ENCODE results near the gene DLG2.
"Not testable (repeated sequence)": the region's sequence is repeated elsewhere in the genome, so short reads cannot be mapped to it uniquely, and the experiment has no call there.

DLG2 gene

DNA sequence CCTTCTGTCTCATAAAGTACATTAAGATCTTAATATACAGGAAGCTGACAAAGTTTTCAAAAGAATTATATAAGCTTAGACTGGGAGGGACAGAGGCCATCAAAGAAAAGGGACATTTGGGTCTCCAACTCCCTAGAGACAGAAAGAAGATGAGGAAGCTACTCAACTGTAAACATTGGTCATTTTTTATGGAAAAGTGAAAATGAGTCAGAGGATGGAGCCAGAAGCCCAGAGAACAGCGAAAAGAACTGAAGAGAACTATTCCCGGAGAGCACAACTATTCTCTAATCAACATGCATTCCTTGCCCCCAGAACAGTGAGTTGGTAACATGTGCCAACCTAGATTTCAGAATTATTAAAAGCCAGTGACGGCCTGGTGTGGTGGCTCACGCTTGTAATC, 779.3 kb downstream of the DLG2 start:
- intact Hi-C loops (cut with micrococcal nuclease), result no loop called here

DNA sequence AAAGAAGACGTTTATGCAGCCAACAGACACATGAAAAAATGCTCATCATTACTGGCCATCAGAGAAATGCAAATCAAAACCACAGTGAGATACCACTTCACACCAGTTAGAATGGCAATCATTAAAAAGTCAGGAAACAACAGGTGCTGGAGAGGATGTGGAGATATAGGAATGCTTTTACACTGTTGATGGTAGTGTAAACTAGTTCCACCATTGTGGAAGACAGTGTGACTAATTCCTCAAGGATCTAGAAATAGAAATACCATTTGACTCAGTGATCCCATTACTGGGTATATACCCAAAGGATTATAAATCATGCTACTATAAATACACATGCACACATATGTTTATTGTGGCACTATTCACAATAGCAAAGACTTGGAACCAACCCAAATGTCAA, 786.9 kb downstream of the DLG2 start:
- H3K4me3 Mint-ChIP-seq; H3K27ac Mint-ChIP-seq; H3K27me3 Mint-ChIP-seq; H3K4me1 Mint-ChIP-seq (ENCODE audit: low read depth); H3K9me3 Mint-ChIP-seq; H3K36me3 Mint-ChIP-seq (ENCODE audit: low read depth); intact Hi-C loops (cut with micrococcal nuclease): not testable (repeated sequence)

More for the DNA sequence above, 779.3 kb downstream of the DLG2 start:
- Mint-ChIP-seq H3K4me3 (no peak overlapping the region), H3K36me3 (ENCODE audit: low read depth) (no peaks in the 10 kb centered on the region), H3K27ac (no peak overlapping the region), H3K27me3 (no peaks in the 10 kb centered on the region), H3K4me1 (ENCODE audit: low read depth) (no peaks in the 10 kb centered on the region), H3K9me3 (peaks cover 10% of the 10 kb centered on the region)

DNA sequence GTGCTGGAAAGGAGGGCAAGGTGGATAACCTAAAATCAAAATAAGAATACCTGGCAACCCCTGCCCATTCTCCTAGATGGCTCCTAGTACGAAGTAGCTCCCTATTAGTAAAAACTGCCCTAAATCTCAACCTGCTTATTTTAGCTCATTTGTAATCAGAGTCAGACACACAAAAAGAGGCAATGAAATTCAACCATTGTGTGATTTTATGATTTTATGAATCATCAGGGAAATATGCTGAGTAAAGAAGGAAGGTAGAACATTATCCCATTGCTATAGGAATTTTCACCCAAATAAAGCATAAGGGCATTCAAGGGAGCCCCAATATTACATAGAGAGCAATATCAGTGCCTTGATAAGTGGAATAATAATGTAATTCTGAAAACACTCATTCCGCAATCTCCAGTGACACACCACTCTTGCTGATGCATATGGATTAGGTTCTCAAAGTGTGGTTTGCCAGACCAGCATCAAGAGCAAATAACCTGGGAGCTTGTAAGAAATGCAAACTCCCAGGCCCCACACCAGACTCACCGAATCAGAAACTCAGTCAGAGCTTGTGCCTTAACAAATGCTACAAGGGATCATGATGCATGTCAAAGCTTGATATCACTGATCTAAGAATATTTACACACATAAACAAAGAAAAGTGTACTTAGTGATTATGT, 789.6 kb downstream of the DLG2 start:
- intact Hi-C loops (cut with micrococcal nuclease), result no loop called here

DNA sequence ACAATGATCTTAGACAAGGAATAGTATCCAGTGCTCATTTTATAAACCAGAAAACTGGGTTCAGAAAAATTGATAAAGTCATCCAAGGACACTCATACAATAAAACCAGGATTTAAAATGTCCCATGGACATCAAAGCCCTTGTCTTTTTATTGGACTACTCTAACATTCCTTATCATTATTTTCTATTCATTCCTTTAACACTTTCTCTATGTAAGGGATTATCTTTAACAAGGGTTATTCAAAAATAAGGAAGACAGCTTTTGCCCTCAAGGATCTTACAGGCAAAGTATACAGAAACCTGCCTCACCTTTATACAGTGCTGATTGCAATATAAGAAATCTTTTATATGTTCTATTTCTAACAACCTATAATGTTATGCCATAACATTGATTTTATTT, 790.8 kb downstream of the DLG2 start:
- H3K27ac Mint-ChIP-seq, result no peak overlapping the region
- H3K9me3 Mint-ChIP-seq, result no peaks in the 10 kb centered on the region
- H3K27me3 Mint-ChIP-seq, result no peaks in the 10 kb centered on the region
- H3K4me3 Mint-ChIP-seq, result no peak overlapping the region
- intact Hi-C loops (cut with micrococcal nuclease), result no loop called here
- H3K36me3 Mint-ChIP-seq (ENCODE audit: low read depth), result no peaks in the 10 kb centered on the region
- H3K4me1 Mint-ChIP-seq (ENCODE audit: low read depth), result no peaks in the 10 kb centered on the region

More for the DNA sequence above, 789.6 kb downstream of the DLG2 start:
- no peak overlapping the region for H3K4me3 Mint-ChIP-seq
- H3K36me3 Mint-ChIP-seq (ENCODE audit: low read depth), result no peaks in the 10 kb centered on the region
- H3K4me1 Mint-ChIP-seq (ENCODE audit: low read depth), result no peaks in the 10 kb centered on the region
- H3K27ac Mint-ChIP-seq, result no peak overlapping the region
- H3K9me3 Mint-ChIP-seq, result no peaks in the 10 kb centered on the region
- no peaks in the 10 kb centered on the region for H3K27me3 Mint-ChIP-seq

DNA sequence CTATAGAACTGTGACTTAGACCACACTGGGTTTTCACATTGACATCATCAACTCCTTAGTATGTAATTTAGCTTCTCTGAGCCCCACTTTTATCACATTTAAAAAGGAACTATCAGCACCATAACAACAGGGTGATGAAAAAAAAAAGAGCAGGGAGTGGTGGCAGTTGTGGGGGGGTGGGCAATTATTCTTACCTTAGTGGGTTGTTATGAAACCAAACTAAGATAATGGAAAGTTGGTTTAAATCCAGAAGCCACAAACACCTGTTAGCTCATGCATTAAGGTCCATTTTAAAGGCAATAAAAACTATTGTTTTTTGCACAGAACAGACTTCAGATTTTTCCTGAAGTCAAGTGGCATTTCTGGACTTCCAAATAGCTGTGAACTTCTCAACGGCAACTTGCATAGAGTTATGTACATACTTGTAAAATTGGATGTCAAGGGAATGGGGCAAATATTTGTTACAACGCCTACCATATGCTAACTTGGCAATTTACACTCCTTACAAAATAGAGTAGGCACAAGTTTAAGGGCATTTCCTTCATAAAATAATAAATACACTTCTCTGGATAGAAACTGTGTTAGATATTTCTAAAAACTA, 793.6 kb downstream of the DLG2 start:
- H3K27ac Mint-ChIP-seq, result no peak overlapping the region
- H3K4me1 Mint-ChIP-seq (ENCODE audit: low read depth), result no peaks in the 10 kb centered on the region
- no peak overlapping the region for H3K4me3 Mint-ChIP-seq
- no peaks in the 10 kb centered on the region for H3K27me3 Mint-ChIP-seq
- no peaks in the 10 kb centered on the region for H3K9me3 Mint-ChIP-seq
- no peaks in the 10 kb centered on the region for H3K36me3 Mint-ChIP-seq (ENCODE audit: low read depth)
- intact Hi-C loops (cut with micrococcal nuclease), result no loop called here

DNA sequence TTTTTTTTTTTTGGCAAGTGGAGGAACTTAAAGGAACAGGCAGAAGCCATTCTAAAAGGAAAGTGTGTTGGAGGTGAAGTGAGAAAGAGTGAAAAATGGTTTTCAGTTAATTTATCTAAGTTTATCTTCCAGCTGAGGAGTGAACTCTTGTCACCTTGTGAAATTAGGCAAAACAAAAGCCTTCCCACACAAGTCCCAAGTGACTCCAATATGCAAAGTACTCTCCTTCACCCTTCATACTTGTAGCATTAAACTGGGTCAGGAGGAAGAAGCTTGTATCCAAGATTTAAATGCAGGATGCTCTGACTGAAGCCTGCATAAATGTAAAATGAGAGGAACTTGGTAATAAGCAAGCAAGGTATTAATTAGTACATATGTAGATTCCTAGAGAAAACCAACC, 796.8 kb downstream of the DLG2 start:
- Mint-ChIP-seq H3K27me3 (no peaks in the 10 kb centered on the region), H3K4me3 (no peak overlapping the region), H3K27ac (no peak overlapping the region), H3K36me3 (ENCODE audit: low read depth) (no peaks in the 10 kb centered on the region), H3K9me3 (peaks cover 19% of the 10 kb centered on the region), H3K4me1 (ENCODE audit: low read depth) (no peaks in the 10 kb centered on the region)
- intact Hi-C loops (cut with micrococcal nuclease), result no loop called here

DNA sequence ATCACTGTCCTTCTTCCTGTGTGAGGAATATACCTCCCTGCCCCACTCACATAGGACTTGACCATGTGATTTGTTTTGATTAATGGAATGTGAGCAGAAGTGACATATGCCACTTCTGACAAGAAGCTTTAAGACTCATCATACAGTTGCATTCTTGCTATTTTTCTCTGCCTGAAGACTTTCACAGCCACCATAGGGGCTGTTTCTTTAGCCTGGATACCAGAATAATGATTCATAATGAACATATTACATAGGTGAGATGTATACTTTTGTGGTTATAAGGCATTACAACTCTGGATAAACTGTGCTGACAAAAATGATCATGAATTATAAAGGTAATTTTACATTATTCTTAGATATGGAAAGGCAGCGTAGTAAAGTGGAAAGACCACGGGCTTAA, 798.0 kb downstream of the DLG2 start:
- intact Hi-C loops (cut with micrococcal nuclease), result no loop called here
- H3K36me3 Mint-ChIP-seq (ENCODE audit: low read depth), result no peaks in the 10 kb centered on the region
- H3K4me3 Mint-ChIP-seq, result no peak overlapping the region
- H3K9me3 Mint-ChIP-seq, result peaks cover 19% of the 10 kb centered on the region
- no peaks in the 10 kb centered on the region for H3K27me3 Mint-ChIP-seq
- no peak overlapping the region for H3K27ac Mint-ChIP-seq
- H3K4me1 Mint-ChIP-seq (ENCODE audit: low read depth), result no peaks in the 10 kb centered on the region

DNA sequence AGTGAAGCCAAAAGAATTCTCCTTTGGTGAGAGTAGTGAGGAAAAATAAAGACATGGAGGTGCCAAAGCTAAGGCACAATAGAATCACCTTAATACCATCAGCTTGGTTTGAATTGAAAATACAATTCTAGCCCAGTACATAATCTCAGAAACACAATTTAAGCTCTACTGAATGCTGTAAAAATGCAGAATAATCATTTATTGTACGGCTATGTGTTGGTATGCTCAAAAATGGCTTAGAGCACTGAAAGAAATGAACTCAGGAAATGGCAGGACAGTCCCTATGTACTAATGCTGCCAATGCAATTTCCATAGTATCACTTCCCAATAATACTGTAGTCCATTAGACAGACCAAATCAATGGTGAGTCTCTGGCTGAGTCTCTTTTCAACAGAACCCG, 798.5 kb downstream of the DLG2 start:
- Mint-ChIP-seq H3K4me1 (ENCODE audit: low read depth) (no peaks in the 10 kb centered on the region), H3K27me3 (no peaks in the 10 kb centered on the region), H3K9me3 (peaks cover 19% of the 10 kb centered on the region), H3K36me3 (ENCODE audit: low read depth) (no peaks in the 10 kb centered on the region), H3K4me3 (no peak overlapping the region), H3K27ac (no peak overlapping the region)
- intact Hi-C loops (cut with micrococcal nuclease), result no loop called here

DNA sequence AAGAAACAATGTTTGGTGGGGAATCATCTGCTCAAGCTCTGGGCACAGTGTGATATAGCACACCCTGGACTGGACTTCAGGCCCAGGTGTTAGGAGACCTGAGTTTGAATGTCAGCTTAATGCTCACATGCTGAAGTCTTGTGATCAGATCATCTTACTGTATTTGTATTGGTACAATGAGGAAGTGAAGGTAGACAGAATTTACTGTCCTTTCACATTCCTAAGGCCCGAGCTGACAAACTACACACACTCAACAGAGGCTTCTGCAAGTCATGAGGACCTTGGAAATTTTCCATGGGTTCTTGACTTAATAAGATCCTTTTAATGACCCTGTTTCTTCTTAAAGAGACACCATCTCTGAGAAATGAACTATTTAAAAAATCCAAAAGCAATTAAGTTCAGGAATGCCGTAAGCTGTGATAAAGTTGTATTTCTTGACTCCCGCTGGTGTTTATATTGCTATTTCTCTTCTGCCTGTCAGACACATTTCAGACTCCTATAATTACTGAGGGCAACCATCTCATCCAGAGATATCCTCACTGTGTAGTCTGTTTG, 802.0 kb downstream of the DLG2 start:
- H3K4me3 Mint-ChIP-seq, result no peak overlapping the region
- no peak overlapping the region for H3K27ac Mint-ChIP-seq
- no peaks in the 10 kb centered on the region for H3K4me1 Mint-ChIP-seq (ENCODE audit: low read depth)
- intact Hi-C loops (cut with micrococcal nuclease), result no loop called here
- peaks cover 19% of the 10 kb centered on the region for H3K9me3 Mint-ChIP-seq
- no peaks in the 10 kb centered on the region for H3K36me3 Mint-ChIP-seq (ENCODE audit: low read depth)
- no peaks in the 10 kb centered on the region for H3K27me3 Mint-ChIP-seq

DNA sequence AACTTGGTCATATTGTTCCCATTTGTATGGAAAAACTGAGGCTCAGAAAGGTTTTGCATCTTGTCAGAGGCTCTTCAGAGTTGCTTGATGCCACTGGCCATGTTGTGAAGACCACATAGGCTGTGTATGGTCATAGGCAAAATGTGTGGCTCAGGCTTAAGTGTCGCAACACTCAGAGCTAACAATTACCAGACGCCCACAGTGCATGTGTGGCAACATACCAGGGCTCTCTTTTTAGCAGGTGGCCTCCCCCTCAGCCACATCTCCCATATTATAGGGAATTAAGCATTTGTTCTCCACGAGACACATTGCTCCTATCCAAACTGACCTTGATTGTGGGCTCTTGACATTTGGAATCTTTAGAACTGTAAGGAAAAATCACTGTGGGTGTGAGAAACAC, 802.5 kb downstream of the DLG2 start:
- Mint-ChIP-seq H3K4me1 (ENCODE audit: low read depth) (no peaks in the 10 kb centered on the region), H3K27ac (no peak overlapping the region), H3K27me3 (no peaks in the 10 kb centered on the region), H3K9me3 (peaks cover 19% of the 10 kb centered on the region), H3K36me3 (ENCODE audit: low read depth) (no peaks in the 10 kb centered on the region), H3K4me3 (no peak overlapping the region)
- intact Hi-C loops (cut with micrococcal nuclease), result no loop called here

DNA sequence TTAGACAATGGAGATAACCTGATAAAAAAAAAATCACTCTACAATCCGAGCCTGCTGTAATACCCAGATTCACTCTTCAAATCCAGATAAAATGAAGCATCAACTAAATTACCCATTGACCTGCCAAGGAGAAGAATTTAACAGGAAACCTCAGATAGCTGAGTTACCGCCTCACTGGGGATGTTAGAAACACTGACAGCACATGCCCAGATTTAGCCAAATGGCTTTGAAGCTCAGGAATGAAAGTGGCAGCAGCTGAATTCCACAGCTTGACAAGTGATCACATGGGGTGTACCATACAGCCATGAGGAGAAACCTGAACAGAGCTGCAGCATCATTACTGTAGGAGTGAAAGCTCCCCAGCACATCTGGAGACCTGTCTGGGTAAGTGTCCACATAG, 807.6 kb downstream of the DLG2 start:
- Mint-ChIP-seq H3K27me3 (no peaks in the 10 kb centered on the region), H3K4me3 (no peak overlapping the region), H3K27ac (no peak overlapping the region), H3K9me3 (no peaks in the 10 kb centered on the region), H3K36me3 (ENCODE audit: low read depth) (no peaks in the 10 kb centered on the region), H3K4me1 (ENCODE audit: low read depth) (no peaks in the 10 kb centered on the region)
- intact Hi-C loops (cut with micrococcal nuclease), result no loop called here

DNA sequence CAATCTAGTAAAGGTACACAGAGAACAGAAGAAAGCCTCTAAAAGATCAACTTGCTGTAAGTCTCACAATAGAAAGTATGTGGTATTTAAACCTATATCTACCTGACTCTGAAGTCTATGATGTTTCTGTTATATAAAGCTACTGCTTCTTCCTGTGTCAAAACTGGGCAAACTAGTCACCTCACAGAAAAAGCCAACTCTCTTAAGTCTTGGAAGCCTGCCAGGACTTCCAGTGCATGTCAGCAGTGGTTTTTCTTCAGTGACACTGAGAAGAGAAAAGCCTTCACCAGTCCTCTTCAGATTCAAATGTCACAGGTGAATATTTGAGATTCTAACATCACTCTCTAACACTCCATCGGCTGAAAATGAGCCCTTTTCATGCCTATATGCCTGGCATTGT, 808.0 kb downstream of the DLG2 start:
- Mint-ChIP-seq H3K27me3 (no peaks in the 10 kb centered on the region), H3K4me1 (ENCODE audit: low read depth) (no peaks in the 10 kb centered on the region), H3K27ac (no peak overlapping the region), H3K9me3 (no peaks in the 10 kb centered on the region), H3K36me3 (ENCODE audit: low read depth) (no peaks in the 10 kb centered on the region), H3K4me3 (no peak overlapping the region)
- intact Hi-C loops (cut with micrococcal nuclease), result no loop called here

DNA sequence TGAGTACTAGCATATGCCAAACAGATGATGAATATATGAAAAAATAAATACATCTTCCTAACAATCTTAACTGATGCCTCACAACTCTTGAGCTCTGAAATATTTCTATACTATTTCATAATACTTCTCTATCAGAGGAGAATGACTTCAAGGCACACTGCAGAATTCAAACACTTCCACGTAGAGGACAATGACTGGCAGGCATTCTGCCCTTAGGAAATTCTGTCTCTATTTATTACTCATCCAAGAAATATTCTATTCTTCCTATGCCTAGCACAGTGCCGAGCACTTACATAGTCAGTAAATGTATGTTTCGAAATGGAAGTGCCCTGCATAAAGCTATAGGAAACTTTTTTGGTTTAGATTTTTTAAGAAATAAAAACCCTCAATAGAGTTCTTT, 809.1 kb downstream of the DLG2 start:
- no peak overlapping the region for H3K27ac Mint-ChIP-seq
- H3K27me3 Mint-ChIP-seq, result no peaks in the 10 kb centered on the region

DNA sequence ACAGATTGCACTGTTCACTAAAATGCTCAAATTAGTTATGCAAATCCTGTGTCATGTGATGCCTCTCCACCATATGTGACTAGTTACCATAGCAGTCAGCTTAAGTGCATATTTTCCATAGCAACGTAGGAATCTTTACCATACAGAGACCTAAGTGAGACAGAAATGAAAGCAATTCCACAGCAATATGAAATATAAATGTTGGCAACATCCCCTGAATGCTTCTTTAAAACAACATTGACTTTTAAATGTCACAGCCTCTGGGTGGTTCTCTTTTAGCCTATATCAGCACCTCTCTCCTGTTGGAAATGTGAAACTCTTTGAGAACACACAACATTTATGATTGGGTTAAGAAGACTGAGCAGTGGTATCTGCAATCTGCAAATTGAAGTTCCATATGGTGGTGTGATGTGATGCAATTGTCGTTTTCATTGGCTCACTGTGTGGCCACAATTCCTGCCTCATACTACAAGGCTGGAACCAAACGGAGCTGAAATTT, 814.6 kb downstream of the DLG2 start:
- Mint-ChIP-seq H3K4me1 (ENCODE audit: low read depth) (no peaks in the 10 kb centered on the region), H3K27me3 (no peaks in the 10 kb centered on the region), H3K4me3 (no peak overlapping the region), H3K9me3 (no peaks in the 10 kb centered on the region), H3K36me3 (ENCODE audit: low read depth) (no peaks in the 10 kb centered on the region), H3K27ac (no peak overlapping the region)
- intact Hi-C loops (cut with micrococcal nuclease), result no loop called here

More for the DNA sequence above, 809.1 kb downstream of the DLG2 start:
- H3K9me3 Mint-ChIP-seq, result no peaks in the 10 kb centered on the region
- H3K4me3 Mint-ChIP-seq, result no peak overlapping the region
- intact Hi-C loops (cut with micrococcal nuclease), result no loop called here
- H3K4me1 Mint-ChIP-seq (ENCODE audit: low read depth), result no peaks in the 10 kb centered on the region
- no peaks in the 10 kb centered on the region for H3K36me3 Mint-ChIP-seq (ENCODE audit: low read depth)

DNA sequence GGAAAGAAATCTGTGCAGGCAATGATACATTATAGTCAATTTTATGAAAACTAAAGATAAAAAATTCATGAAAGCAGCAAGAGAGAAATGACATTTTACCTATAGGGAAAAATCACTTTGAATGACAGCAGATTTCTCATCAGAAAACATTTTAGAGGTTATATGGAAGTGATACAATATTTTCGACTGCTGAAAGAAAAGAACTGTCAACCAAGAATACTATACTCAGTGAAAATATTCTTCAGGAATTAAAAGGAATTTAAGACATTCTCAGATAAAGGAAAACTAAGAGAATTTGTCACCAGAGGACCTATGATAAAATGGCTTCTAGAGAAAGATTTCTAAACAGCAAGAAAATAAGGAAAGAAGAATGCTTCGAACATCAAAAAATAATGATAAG, 820.8 kb downstream of the DLG2 start:
- Mint-ChIP-seq H3K9me3 (peaks cover 32% of the 10 kb centered on the region), H3K36me3 (ENCODE audit: low read depth) (no peaks in the 10 kb centered on the region), H3K4me3 (no peak overlapping the region), H3K27ac (no peak overlapping the region), H3K4me1 (ENCODE audit: low read depth) (no peaks in the 10 kb centered on the region), H3K27me3 (no peaks in the 10 kb centered on the region)
- intact Hi-C loops (cut with micrococcal nuclease), result no loop called here
